ENCODE data around the gene DNER. TPM values are rescaled to one million over a fixed set of nuclear protein-coding genes. Genes with fewer than 3 reads are reported as not detected.

Gene DNER
- polyA plus RNA-seq, 3 donors = 0.12 to 0.20 (median 0.16) TPM

- Histone ChIP-seq H3K36me3 (replicated peaks in 1 of 2; ENCODE audit: control insufficient read depth in 1 of 2, insufficient read depth in 2 of 2, low read length in 2 of 2) (no peaks in the 10 kb centered on the region), H3K4me1 (ENCODE audit: control insufficient read depth in 1 of 2, insufficient read depth in 2 of 2, low read length in 2 of 2) (no peaks in the 10 kb centered on the region), H4K20me1 (ENCODE audit: insufficient read depth, low read length) (no peaks in the 10 kb centered on the region), H3K9me3 (replicated peaks in 1 of 2; ENCODE audit: control insufficient read depth in 1 of 2, insufficient read depth in 1 of 2, low read length in 2 of 2) (peaks cover 18 to 24% of the 10 kb centered on the region in 2 donors), H3K9ac (ENCODE audit: insufficient read depth, low read length, poor library complexity, severe bottlenecking) (no peak overlapping the region), H3K79me2 (ENCODE audit: insufficient read depth, low read length) (no peaks in the 10 kb centered on the region), H3K27me3 (ENCODE audit: control insufficient read depth in 2 of 2, insufficient read depth in 2 of 2, low read length in 2 of 2) (no peaks in the 10 kb centered on the region), H3K27ac (ENCODE audit: low read depth in 1 of 2, low read length in 2 of 2) (no peak overlapping the region), H3K4me2 (replicated peaks; ENCODE audit: extremely low read depth, low read length, poor library complexity, severe bottlenecking) (no peak overlapping the region), H3K4me3 (replicated peaks in 1 of 3; ENCODE audit: low read depth in 2 of 3, low read length in 3 of 3) (no peak overlapping the region), H2AFZ (ENCODE audit: insufficient read depth, low read depth, low read length, poor library complexity, severe bottlenecking) (no peak overlapping the region)
- Mint-ChIP-seq H3K27ac (no peak overlapping the region), H3K4me3 (no peak overlapping the region), H3K36me3 (no peaks in the 10 kb centered on the region), H3K4me1 (no peaks in the 10 kb centered on the region), H3K9me3 (peaks cover 13 to 31% (median 22%) of the 10 kb centered on the region in 7 donors), H3K27me3 (ENCODE audit: low read depth in 3 of 3) (peaks cover 3 to 8% (median 4%) of the 10 kb centered on the region in 3 donors)
- intact Hi-C loops (cut with micrococcal nuclease) = no loop called here
- DNase-seq = no peak
- TF ChIP-seq CTCF (IDR thresholded peaks at IDR 0.05) = no peak
- WGBS (ENCODE audit: insufficient coverage) = 100% methylated on average over 1 of the region's 1 CpG
Observed at GRCh38 chr2:229734410-229734809, 20.1 kb upstream of the DNER start.

- Mint-ChIP-seq H3K4me3 (no peak overlapping the region), H3K27me3 (ENCODE audit: low read depth in 3 of 3) (peaks cover 3 to 8% (median 4%) of the 10 kb centered on the region in 3 donors), H3K36me3 (no peaks in the 10 kb centered on the region), H3K4me1 (no peaks in the 10 kb centered on the region), H3K27ac (no peak overlapping the region), H3K9me3 (peaks cover 9 to 27% (median 20%) of the 10 kb centered on the region in 7 donors)
- Histone ChIP-seq H3K4me1 (ENCODE audit: control insufficient read depth in 1 of 2, insufficient read depth in 2 of 2, low read length in 2 of 2) (no peaks in the 10 kb centered on the region), H4K20me1 (ENCODE audit: insufficient read depth, low read length) (no peaks in the 10 kb centered on the region), H3K27me3 (ENCODE audit: control insufficient read depth in 2 of 2, insufficient read depth in 2 of 2, low read length in 2 of 2) (no peaks in the 10 kb centered on the region), H3K4me3 (replicated peaks in 1 of 3; ENCODE audit: low read depth in 2 of 3, low read length in 3 of 3) (no peak overlapping the region), H3K36me3 (replicated peaks in 1 of 2; ENCODE audit: control insufficient read depth in 1 of 2, insufficient read depth in 2 of 2, low read length in 2 of 2) (no peaks in the 10 kb centered on the region), H3K4me2 (replicated peaks; ENCODE audit: extremely low read depth, low read length, poor library complexity, severe bottlenecking) (no peak overlapping the region), H3K79me2 (ENCODE audit: insufficient read depth, low read length) (no peaks in the 10 kb centered on the region), H3K27ac (ENCODE audit: low read depth in 1 of 2, low read length in 2 of 2) (no peak overlapping the region), H3K9me3 (replicated peaks in 1 of 2; ENCODE audit: control insufficient read depth in 1 of 2, insufficient read depth in 1 of 2, low read length in 2 of 2) (peaks cover 16 to 24% of the 10 kb centered on the region in 2 donors), H3K9ac (ENCODE audit: insufficient read depth, low read length, poor library complexity, severe bottlenecking) (no peak overlapping the region), H2AFZ (ENCODE audit: insufficient read depth, low read depth, low read length, poor library complexity, severe bottlenecking) (no peak overlapping the region)
- DNase-seq = no peak
- 100% methylated on average over 1 of the region's 6 CpGs for WGBS (ENCODE audit: insufficient coverage)
- intact Hi-C loops (cut with micrococcal nuclease) = no loop called here
- TF ChIP-seq CTCF (IDR thresholded peaks at IDR 0.05) = no peak
Observed at GRCh38 chr2:229733611-229734245, 19.4 kb upstream of the DNER start.
